ENCODE measurements around the gene PPP2R2C.

DNA sequence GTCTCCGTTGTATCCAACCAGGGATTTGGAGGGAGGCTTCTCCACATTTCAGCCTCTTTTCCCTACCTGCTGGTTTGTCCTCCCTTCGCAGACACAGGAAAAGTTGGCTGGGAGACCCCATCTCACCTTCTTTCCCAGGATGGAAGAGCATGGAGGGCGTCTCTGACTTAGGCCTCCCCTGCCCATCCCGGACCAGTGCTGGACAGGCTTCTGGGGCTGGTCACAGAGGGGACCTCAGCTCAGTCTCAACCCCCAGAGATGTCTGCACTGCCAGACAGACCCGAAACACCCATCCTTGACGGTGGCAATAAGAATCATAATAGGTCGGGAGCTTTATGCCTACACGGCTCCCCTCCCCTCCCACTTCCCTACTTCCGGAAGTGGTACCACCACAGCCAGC, 201.2 kb downstream of the PPP2R2C start:
- TF ChIP-seq, protein P1, sequence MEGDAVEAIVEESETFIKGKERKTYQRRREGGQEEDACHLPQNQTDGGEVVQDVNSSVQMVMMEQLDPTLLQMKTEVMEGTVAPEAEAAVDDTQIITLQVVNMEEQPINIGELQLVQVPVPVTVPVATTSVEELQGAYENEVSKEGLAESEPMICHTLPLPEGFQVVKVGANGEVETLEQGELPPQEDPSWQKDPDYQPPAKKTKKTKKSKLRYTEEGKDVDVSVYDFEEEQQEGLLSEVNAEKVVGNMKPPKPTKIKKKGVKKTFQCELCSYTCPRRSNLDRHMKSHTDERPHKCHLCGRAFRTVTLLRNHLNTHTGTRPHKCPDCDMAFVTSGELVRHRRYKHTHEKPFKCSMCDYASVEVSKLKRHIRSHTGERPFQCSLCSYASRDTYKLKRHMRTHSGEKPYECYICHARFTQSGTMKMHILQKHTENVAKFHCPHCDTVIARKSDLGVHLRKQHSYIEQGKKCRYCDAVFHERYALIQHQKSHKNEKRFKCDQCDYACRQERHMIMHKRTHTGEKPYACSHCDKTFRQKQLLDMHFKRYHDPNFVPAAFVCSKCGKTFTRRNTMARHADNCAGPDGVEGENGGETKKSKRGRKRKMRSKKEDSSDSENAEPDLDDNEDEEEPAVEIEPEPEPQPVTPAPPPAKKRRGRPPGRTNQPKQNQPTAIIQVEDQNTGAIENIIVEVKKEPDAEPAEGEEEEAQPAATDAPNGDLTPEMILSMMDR (IDR thresholded peaks at IDR 0.05), result no peak
- TF ChIP-seq, protein P2, sequence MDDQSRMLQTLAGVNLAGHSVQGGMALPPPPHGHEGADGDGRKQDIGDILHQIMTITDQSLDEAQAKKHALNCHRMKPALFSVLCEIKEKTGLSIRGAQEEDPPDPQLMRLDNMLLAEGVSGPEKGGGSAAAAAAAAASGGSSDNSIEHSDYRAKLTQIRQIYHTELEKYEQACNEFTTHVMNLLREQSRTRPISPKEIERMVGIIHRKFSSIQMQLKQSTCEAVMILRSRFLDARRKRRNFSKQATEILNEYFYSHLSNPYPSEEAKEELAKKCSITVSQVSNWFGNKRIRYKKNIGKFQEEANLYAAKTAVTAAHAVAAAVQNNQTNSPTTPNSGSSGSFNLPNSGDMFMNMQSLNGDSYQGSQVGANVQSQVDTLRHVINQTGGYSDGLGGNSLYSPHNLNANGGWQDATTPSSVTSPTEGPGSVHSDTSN (IDR thresholded peaks at IDR 0.05), result no peak

Measured in SK-N-SH (cell line).